Astrocyte (in vitro differentiated cells and primary cell): Measurements from ENCODE around the gene C10orf62.

Experiments
- EZH2 ChIP-seq: IDR thresholded peaks from 2 replicates; pipeline ENCODE4 v1.6.1; 2012; ENCODE audit warnings: mild to moderate bottlenecking, low read length, inconsistent platforms; ENCODE audit not compliant: insufficient read depth
- TF ChIP-seq, protein P1 (sequence below): IDR thresholded peaks from 2 replicates; pipeline ENCODE4 v1.5.1; 2011; ENCODE audit warnings: low read depth, mild to moderate bottlenecking, inconsistent platforms, low read length, moderate library complexity; ENCODE audit not compliant: insufficient read depth

DNA sequence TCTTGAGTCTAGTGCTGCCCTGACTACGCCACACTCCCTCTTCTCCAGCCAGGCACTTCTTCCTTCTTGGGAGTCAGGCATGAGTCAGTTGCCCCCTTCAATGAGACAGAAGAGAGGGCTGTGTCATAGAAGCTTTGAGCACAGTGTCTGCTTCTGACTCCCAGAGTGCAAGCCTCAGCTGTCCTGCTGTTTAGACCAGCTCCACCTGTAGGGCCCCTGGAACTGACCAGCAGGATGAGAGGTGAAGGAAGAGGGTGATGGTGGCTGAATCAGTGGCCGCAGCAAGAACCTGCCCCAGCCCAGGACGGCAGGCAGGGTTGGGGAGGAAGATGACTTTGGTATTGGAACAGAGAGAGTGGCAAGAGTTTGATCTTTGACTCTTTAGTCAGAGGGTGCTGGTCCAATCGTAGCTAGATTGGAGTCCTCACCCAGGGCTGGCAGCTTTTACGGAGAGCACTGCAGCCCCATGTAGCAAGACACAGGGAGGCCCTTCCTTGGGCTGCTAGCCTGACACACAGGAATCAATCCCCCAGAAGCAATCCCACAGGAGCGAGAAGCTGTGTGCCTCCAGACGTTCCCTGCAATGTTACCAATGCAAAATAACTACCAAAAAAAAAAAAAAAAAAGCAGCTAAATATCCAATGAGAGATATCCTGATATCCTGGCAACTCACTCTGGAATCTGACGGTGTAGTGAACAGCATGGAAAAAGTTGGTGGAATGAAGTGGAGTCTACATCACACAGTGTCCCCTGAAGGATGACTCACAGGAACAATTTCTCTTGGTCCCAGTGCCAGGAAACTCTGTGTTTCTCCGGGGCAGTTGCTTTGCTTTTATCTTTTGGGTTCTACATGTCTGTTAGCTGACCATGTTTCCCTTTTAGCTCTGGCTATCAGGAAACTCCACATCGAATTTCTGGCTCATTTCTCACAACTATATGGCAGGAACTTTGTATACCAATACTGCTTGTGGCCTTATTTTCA, 6.9 kb downstream of the C10orf62 start:
- TF ChIP-seq, protein P1, sequence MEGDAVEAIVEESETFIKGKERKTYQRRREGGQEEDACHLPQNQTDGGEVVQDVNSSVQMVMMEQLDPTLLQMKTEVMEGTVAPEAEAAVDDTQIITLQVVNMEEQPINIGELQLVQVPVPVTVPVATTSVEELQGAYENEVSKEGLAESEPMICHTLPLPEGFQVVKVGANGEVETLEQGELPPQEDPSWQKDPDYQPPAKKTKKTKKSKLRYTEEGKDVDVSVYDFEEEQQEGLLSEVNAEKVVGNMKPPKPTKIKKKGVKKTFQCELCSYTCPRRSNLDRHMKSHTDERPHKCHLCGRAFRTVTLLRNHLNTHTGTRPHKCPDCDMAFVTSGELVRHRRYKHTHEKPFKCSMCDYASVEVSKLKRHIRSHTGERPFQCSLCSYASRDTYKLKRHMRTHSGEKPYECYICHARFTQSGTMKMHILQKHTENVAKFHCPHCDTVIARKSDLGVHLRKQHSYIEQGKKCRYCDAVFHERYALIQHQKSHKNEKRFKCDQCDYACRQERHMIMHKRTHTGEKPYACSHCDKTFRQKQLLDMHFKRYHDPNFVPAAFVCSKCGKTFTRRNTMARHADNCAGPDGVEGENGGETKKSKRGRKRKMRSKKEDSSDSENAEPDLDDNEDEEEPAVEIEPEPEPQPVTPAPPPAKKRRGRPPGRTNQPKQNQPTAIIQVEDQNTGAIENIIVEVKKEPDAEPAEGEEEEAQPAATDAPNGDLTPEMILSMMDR, result no peak
- TF ChIP-seq EZH2, result no peak
